22Rv1 (cell line): ENCODE measurements around the gene CTXND1.

Experiments used
- H3K27ac ChIP-seq: fragments of 450-650 bp; 2 replicates; pipeline ENCODE4 v1.5.1; 2017
- CTCF ChIP-seq: fragments of 450-650 bp; IDR thresholded peaks from 2 replicates; pipeline ENCODE4 v1.5.1; 2017; ENCODE audit warnings: mild to moderate bottlenecking
- ZFX ChIP-seq: fragments of 450-650 bp; IDR thresholded peaks from 2 replicates; pipeline ENCODE4 v1.6.1; 2017; ENCODE audit warnings: antibody characterized with exemption, borderline replicate concordance

Gene CTXND1

GRCh38 chr15:80191198-80191597 is 60.8 kb downstream of the CTXND1 start:
- no peak overlapping the region for H3K27ac ChIP-seq
- no peak for TF ChIP-seq CTCF
- TF ChIP-seq ZFX, result no peak

GRCh38 chr15:80188251-80188650 is 63.8 kb downstream of the CTXND1 start:
- TF ChIP-seq ZFX (no peak), CTCF (no peak)

GRCh38 chr15:80186597-80186996 is 65.4 kb downstream of the CTXND1 start:
- H3K27ac ChIP-seq, result no peak overlapping the region
- TF ChIP-seq ZFX (no peak), CTCF (no peak)

More at GRCh38 chr15:80188251-80188650, 63.8 kb downstream of the CTXND1 start:
- H3K27ac ChIP-seq, result no peak overlapping the region

GRCh38 chr15:80186066-80186465 is 65.9 kb downstream of the CTXND1 start:
- TF ChIP-seq ZFX, result no peak
- TF ChIP-seq CTCF, result no peak

GRCh38 chr15:80185152-80185551 is 66.9 kb downstream of the CTXND1 start:
- TF ChIP-seq CTCF, result no peak
- TF ChIP-seq ZFX, result no peak

More at GRCh38 chr15:80186066-80186465, 65.9 kb downstream of the CTXND1 start:
- no peak overlapping the region for H3K27ac ChIP-seq

GRCh38 chr15:80184554-80184953 is 67.5 kb downstream of the CTXND1 start:
- no peak overlapping the region for H3K27ac ChIP-seq
- TF ChIP-seq ZFX (no peak), CTCF (no peak)

More at GRCh38 chr15:80185152-80185551, 66.9 kb downstream of the CTXND1 start:
- no peak overlapping the region for H3K27ac ChIP-seq

GRCh38 chr15:80183886-80184285 is 68.1 kb downstream of the CTXND1 start:
- H3K27ac ChIP-seq, result no peak overlapping the region
- no peak for TF ChIP-seq ZFX
- TF ChIP-seq CTCF, result no peak
